ENCODE results near the gene DMXL2.
"Not testable (repeated sequence)": the region's sequence is repeated elsewhere in the genome, so short reads cannot be mapped to it uniquely, and the experiment has no call there.

DMXL2 gene

GRCh38 chr15:51568939-51569784 lies 53.4 kb downstream of the DMXL2 start:
- not testable (repeated sequence) for DNase-seq

- no peak for DNase-seq
Measured at GRCh38 chr15:51561271-51561670, 61.3 kb downstream of the DMXL2 start.

GRCh38 chr15:51558876-51559275 lies 63.7 kb downstream of the DMXL2 start:
- DNase-seq, result no peak

GRCh38 chr15:51558411-51558810 lies 64.2 kb downstream of the DMXL2 start:
- no peak for DNase-seq

GRCh38 chr15:51550841-51551240 lies 71.7 kb downstream of the DMXL2 start:
- no peak for DNase-seq

- DNase-seq, result no peak
Measured at GRCh38 chr15:51547656-51548055, 74.9 kb downstream of the DMXL2 start.

- peak; percentile 6 for DNase-seq
Measured at GRCh38 chr15:51536965-51537574, 85.5 kb downstream of the DMXL2 start.

- no peak for DNase-seq
Measured at GRCh38 chr15:51533672-51534398, 88.7 kb downstream of the DMXL2 start.

- DNase-seq, result no peak
Measured at GRCh38 chr15:51526955-51527354, 95.6 kb downstream of the DMXL2 start.

GRCh38 chr15:51524376-51524775 lies 98.2 kb downstream of the DMXL2 start:
- no peak for DNase-seq

GRCh38 chr15:51516291-51516690 lies 106.3 kb downstream of the DMXL2 start:
- no peak for DNase-seq

- no peak for DNase-seq
Measured at GRCh38 chr15:51505251-51505650, 117.3 kb downstream of the DMXL2 start.

GRCh38 chr15:51503003-51503402 lies 119.6 kb downstream of the DMXL2 start:
- no peak for DNase-seq

- DNase-seq, result no peak
Measured at GRCh38 chr15:51499379-51499976, 123.1 kb downstream of the DMXL2 start.

- DNase-seq, result no peak
Measured at GRCh38 chr15:51497806-51498205, 124.8 kb downstream of the DMXL2 start.

GRCh38 chr15:51496246-51496645 lies 126.3 kb downstream of the DMXL2 start:
- DNase-seq, result no peak

- DNase-seq, result no peak
Measured at GRCh38 chr15:51494411-51495314, 127.9 kb downstream of the DMXL2 start.

- no peak for DNase-seq
Measured at GRCh38 chr15:51493892-51494291, 128.7 kb downstream of the DMXL2 start.

GRCh38 chr15:51492528-51492927 lies 130.0 kb downstream of the DMXL2 start:
- no peak for DNase-seq

GRCh38 chr15:51491941-51492340 lies 130.6 kb downstream of the DMXL2 start:
- DNase-seq, result no peak

GRCh38 chr15:51484781-51485180 lies 137.8 kb downstream of the DMXL2 start:
- peak; percentile 9 for DNase-seq

- DNase-seq, result no peak
Measured at GRCh38 chr15:51483985-51484384, 138.6 kb downstream of the DMXL2 start.
